Sciatic nerve (tissue), 2 donors: ENCODE data around the gene SENP7. TPM values are rescaled to one million over a fixed set of nuclear protein-coding genes. Genes with fewer than 3 reads are reported as not detected.

Experiments used
- ATAC-seq: fragments of 200-7000 bp; cut with Tn5 transposase; one replicate; pipeline ENCODE4 v1.9.1; 2020; ENCODE audit warnings: mild to moderate bottlenecking, moderate library complexity
- DNase-seq: peaks from one replicate; pipeline ENCODE4 v3.0.0-alpha.2; 2020; ENCODE audit warnings: low spot score
- intact Hi-C: fragments of 100-400 bp; cut with DNase I; formaldehyde crosslinking; loops from one replicate; pipeline ENCODE4 v1.14.2; 2022
- total RNA-seq: library from RNA; stranded (reverse); fragmentation: NEBNext Ultra II Directional; extraction: Animal tissue kit (Norgen Biotek cat#: 25700); gene quantifications from one replicate; pipeline ENCODE4 v1.2.1, GENCODE V29; 2021
- donor health status: DM: no; HTN: no; CAD: no.
- donor health status: DM: no; HTN: no; CAD: no.

The SENP7 gene
- total RNA-seq, 1 donor from 2014 or later, result 38.2 TPM

DNA sequence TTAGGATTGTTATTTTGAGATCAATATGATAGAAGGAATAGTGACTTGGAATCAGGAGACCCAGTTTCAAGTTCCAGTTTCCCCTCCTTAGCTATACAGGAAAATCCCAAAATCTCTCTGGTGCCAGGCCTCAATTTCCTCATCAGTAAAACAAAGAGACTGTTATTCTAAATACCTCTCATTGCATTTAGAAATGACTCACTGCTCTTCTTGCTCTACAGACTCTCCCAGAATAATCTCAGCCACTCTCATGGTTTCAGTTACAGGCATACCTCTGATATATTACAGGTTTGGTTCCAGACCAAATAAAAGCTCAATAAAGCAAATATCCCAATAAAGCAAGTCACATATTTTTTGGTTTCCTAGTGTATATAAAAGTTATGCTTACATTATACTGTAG, 221.0 kb downstream of the SENP7 start:
- ATAC-seq, result no peak
- intact Hi-C loops, result no loop called here
- no peak for DNase-seq

DNA sequence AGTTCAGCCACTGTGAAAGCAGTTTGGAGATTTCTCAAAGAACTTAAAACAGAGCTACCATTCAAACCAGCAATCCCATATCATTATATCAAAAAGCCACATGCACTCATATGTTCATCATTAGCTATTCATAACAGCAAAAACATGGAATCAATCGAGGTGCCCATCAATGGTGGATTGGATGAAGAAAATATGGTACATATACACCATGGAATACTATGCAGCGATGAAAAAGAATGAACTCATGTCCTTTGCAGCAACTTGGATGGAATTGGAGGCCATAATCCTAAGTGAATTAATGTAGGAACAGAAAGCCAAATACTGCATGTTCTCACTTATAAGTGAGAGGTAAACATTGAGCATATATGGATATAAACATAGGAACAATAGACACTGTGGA, 224.7 kb downstream of the SENP7 start:
- intact Hi-C loops, result no loop called here
- no peak for ATAC-seq
- DNase-seq, result no peak

GRCh38 chr3:101284757-101285156, 228.3 kb downstream of the SENP7 start:
- DNase-seq (no peak), ATAC-seq (no peak)
- intact Hi-C loops, result no loop called here

- ATAC-seq, result no peak
- no peak for DNase-seq
- intact Hi-C loops, result no loop called here
Measured at GRCh38 chr3:101281521-101282030, 231.4 kb downstream of the SENP7 start.

GRCh38 chr3:101279765-101280385, 233.1 kb downstream of the SENP7 start:
- ATAC-seq, result no peak
- intact Hi-C loops, result no loop called here
- no peak for DNase-seq

GRCh38 chr3:101279162-101279561, 233.8 kb downstream of the SENP7 start:
- DNase-seq, result no peak
- no peak for ATAC-seq
- intact Hi-C loops, result no loop called here

GRCh38 chr3:101278727-101279126, 234.3 kb downstream of the SENP7 start:
- DNase-seq (no peak), ATAC-seq (no peak)
- intact Hi-C loops, result no loop called here

Other genes starting within 250 kb of the SENP7 start
- gene IMPG2, start 192.6 kb downstream of the SENP7 start, total RNA-seq, result 0.22 TPM
- 15.0 TPM for gene TRMT10C, start 48.7 kb upstream of the SENP7 start, total RNA-seq
- 177 TPM for gene PCNP, start 61.0 kb upstream of the SENP7 start, total RNA-seq
- gene ZBTB11, start 163.9 kb upstream of the SENP7 start, total RNA-seq, result 23.2 TPM
- 778 TPM for gene RPL24, start 173.5 kb upstream of the SENP7 start, total RNA-seq
- 19.2 TPM for gene CEP97, start 211.4 kb upstream of the SENP7 start, total RNA-seq